Neural cell (in vitro differentiated cells): ENCODE measurements around the gene ENOSF1.

ENCODE experiments used
- EP300 ChIP-seq: fragments of 450-650 bp; conservative IDR thresholded peaks from 2 replicates; pipeline ENCODE4 v1.6.1; 2014; ENCODE audit warnings: antibody characterized with exemption, mild to moderate bottlenecking, moderate library complexity; ENCODE audit not compliant: poor library complexity, severe bottlenecking
- EZH2 ChIP-seq: fragments of 200-600, 300-800 bp; shearing (Covaris generic), sonication (generic); IDR thresholded peaks from 2 replicates; pipeline ENCODE4 v1.6.1; 2014; ENCODE audit warnings: antibody characterized with exemption, low read length, borderline replicate concordance, mild to moderate bottlenecking; ENCODE audit not compliant: insufficient read depth, poor library complexity, severe bottlenecking
- MXI1 ChIP-seq: fragments of 450-650 bp; conservative IDR thresholded peaks from 2 replicates; pipeline ENCODE4 v1.6.1; 2014; ENCODE audit warnings: antibody characterized with exemption, mild to moderate bottlenecking; ENCODE audit not compliant: poor library complexity, severe bottlenecking
- POLR2AphosphoS5 ChIP-seq: IDR thresholded peaks from 2 replicates; pipeline ENCODE4 v1.6.1; 2012
- RAD21 ChIP-seq: fragments of 450-650 bp; conservative IDR thresholded peaks from 2 replicates; pipeline ENCODE4 v1.6.1; 2014; ENCODE audit warnings: antibody characterized with exemption, mild to moderate bottlenecking, moderate library complexity
- REST ChIP-seq: IDR thresholded peaks from 2 replicates; pipeline ENCODE4 v1.6.1; 2012; ENCODE audit warnings: borderline replicate concordance
- SMC3 ChIP-seq: fragments of 450-650 bp; conservative IDR thresholded peaks from 2 replicates; pipeline ENCODE4 v1.6.1; 2014; ENCODE audit warnings: antibody characterized with exemption, mild to moderate bottlenecking, moderate library complexity; ENCODE audit not compliant: poor library complexity
- TAF1 ChIP-seq: IDR thresholded peaks from 2 replicates; pipeline ENCODE4 v1.6.1; 2012; ENCODE audit warnings: low read depth
- TF ChIP-seq, protein P1 (sequence below): fragments of 450-650 bp; IDR thresholded peaks from 2 replicates; pipeline ENCODE4 v1.5.1; 2014; ENCODE audit warnings: antibody characterized with exemption, mild to moderate bottlenecking, moderate library complexity; ENCODE audit not compliant: poor library complexity, severe bottlenecking

DNA sequence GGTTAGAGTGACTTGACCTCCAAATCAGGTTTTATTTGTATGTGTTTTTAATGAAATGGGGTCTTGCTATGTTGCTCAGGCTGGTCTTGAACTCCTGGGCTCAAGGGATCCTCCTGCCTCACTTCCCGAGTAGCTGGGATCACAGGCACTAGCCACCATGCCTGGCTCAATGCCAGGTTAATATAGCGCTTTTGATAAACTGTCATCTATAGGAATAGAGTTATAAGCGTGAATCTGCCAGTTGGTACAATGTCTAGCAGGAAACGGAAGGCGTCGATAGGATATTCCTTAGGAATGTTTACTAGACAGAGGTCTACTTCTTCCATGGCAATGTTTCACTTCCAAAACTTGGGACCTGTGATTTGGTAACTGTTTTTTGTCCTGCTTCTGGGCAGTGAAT, 90.1 kb downstream of the ENOSF1 start:
- TF ChIP-seq EZH2 (no peak), POLR2AphosphoS5 (no peak), REST (no peak), MXI1 (no peak), EP300 (no peak), TAF1 (no peak), RAD21 (no peak), SMC3 (no peak)
- TF ChIP-seq, protein P1, sequence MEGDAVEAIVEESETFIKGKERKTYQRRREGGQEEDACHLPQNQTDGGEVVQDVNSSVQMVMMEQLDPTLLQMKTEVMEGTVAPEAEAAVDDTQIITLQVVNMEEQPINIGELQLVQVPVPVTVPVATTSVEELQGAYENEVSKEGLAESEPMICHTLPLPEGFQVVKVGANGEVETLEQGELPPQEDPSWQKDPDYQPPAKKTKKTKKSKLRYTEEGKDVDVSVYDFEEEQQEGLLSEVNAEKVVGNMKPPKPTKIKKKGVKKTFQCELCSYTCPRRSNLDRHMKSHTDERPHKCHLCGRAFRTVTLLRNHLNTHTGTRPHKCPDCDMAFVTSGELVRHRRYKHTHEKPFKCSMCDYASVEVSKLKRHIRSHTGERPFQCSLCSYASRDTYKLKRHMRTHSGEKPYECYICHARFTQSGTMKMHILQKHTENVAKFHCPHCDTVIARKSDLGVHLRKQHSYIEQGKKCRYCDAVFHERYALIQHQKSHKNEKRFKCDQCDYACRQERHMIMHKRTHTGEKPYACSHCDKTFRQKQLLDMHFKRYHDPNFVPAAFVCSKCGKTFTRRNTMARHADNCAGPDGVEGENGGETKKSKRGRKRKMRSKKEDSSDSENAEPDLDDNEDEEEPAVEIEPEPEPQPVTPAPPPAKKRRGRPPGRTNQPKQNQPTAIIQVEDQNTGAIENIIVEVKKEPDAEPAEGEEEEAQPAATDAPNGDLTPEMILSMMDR = no peak
